Measurements from ENCODE around the gene SLC25A53.

DNA sequence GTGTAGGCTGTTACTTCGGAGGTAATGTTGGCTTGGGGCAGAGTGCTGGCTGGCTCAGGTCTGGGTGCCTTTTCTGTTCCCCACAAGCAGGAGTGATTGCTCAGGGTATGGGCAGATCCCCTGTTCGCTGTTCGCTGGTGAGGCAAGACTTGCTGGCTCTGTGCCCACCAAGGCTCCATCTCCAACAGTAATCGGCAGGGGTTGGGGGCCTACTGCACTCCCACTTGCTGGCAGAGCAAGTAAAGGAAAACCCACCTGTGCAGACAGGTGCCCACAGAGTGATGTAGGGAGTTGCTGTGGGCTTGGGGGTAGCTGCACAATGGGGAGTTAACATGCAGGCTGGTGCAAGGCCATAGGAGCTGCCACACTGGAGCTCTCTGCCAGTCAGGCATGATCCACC, 72.7 kb downstream of the SLC25A53 start:
- no peak for TF ChIP-seq ZBTB7A (tag by site-specific recombination; IDR thresholded peaks at IDR 0.05; ENCODE audit: low read depth)
- no peak for TF ChIP-seq KLF10 (tag by site-specific recombination; IDR thresholded peaks at IDR 0.05)
- no peak for TF ChIP-seq ZBTB1 (tag by site-specific recombination; IDR thresholded peaks at IDR 0.05)

Data from HEK293 (cell line).